Heart left ventricle (tissue), 16 donors: ENCODE data around the gene GDF7. TPM values are rescaled to one million over a fixed set of nuclear protein-coding genes. Genes with fewer than 3 reads are reported as not detected.

Experiments used
- ATAC-seq, 4 donors: fragments of 200-7000 bp; cut with Tn5 transposase; one replicate each; pipeline ENCODE4 v1.9.1; 2020 to 2022; ENCODE audit warnings: moderate library complexity in 4 of 4, mild to moderate bottlenecking in 3 of 4, moderate number of reproducible peaks in 1 of 4
- DNase-seq, 5 donors: peaks; one replicate each; pipeline ENCODE4 v3.0.0-alpha.2; 2020
- H3K27ac ChIP-seq, 12 donors: fragments of 200-600 bp; sonication (generic) in 4 of 12; one replicate each; pipeline versions ENCODE4 v1.5.0 to v1.8.0; 2016 to 2022; ENCODE audit warnings: mild to moderate bottlenecking in 2 of 12
- H3K27me3 ChIP-seq, 9 donors: fragments of 200-600 bp; sonication (generic) in 2 of 9; one replicate each; pipeline versions ENCODE4 v1.5.1 to v1.8.0; 2016 to 2022; ENCODE audit warnings: mild to moderate bottlenecking in 3 of 9
- H3K36me3 ChIP-seq, 9 donors: fragments of 200-600 bp; sonication (generic) in 2 of 9; one replicate each; pipeline versions ENCODE4 v1.5.0 to v1.8.0; 2018 to 2022; ENCODE audit warnings: mild to moderate bottlenecking in 2 of 9
- H3K4me1 ChIP-seq, 12 donors: fragments of 200-600 bp; sonication (generic) in 4 of 12; one replicate each; pipeline versions ENCODE4 v1.5.0 to v1.8.0; 2016 to 2022; ENCODE audit warnings: mild to moderate bottlenecking in 3 of 12
- H3K4me3 ChIP-seq, 12 donors: fragments of 200-600 bp; sonication (generic) in 4 of 12; one replicate each; pipeline versions ENCODE4 v1.5.0 to v1.8.0; 2017 to 2022; ENCODE audit warnings: mild to moderate bottlenecking in 9 of 12, moderate library complexity in 4 of 12
- H3K9me3 ChIP-seq, 12 donors: fragments of 200-600 bp; sonication (generic) in 4 of 12; one replicate each; pipeline versions ENCODE4 v1.5.0 to v1.8.0; 2016 to 2022; ENCODE audit warnings: mild to moderate bottlenecking in 1 of 12
- POLR2A ChIP-seq, 2 donors: fragments of 450-650 bp; IDR thresholded peaks; one replicate each; pipeline ENCODE4 v1.6.1; 2017; ENCODE audit warnings: antibody characterized with exemption in 2 of 2, mild to moderate bottlenecking in 2 of 2, moderate library complexity in 2 of 2
- WGBS, 4 donors: extraction: QIAGEN DNeasy Blood & Tissue Kit in 2 of 4; methylation state at CpG; one replicate each; pipeline versions ENCODE4 v1.1.5 to v1.1.7; 2013 to 2018; 5-methylcytosine and 5-hydroxymethylcytosine counted together
- intact Hi-C, 10 donors: fragments of 100-400 bp; cut with DNase I; formaldehyde crosslinking; loops; one replicate each; pipeline versions ENCODE4 v1.11.1 to v1.14.2; 2022
- polyA plus RNA-seq, 2 donors: library from polyadenylated mRNA; stranded (reverse); fragments of 200-250 nt; gene quantifications; one replicate each; pipeline ENCODE4 v1.2.3, GENCODE V29; 2013
- total RNA-seq, 9 donors: library from RNA; depleted of rRNA in 2 of 9; stranded (reverse); fragments of >200 nt in 2 of 9; fragmentation: NEBNext Ultra II Directional in 3 of 9; extraction: Animal tissue kit (Norgen Biotek cat#: 25700) in 3 of 9; gene quantifications; one replicate each; pipeline versions ENCODE4 v1.1.0 to v1.2.4, GENCODE V29; 2016 to 2023
- TF ChIP-seq, protein P1 (sequence below), 12 donors: fragments of 200-600 bp; sonication (generic) in 4 of 12; IDR thresholded peaks; one replicate each; pipeline versions ENCODE4 v1.5.0 to v1.8.0; 2018 to 2022; ENCODE audit warnings: antibody characterized with exemption in 12 of 12, mild to moderate bottlenecking in 5 of 12
- donor health status: ischemic (EF 13 %, LVEDD 7.1; RV severe dilation, severe dysfunction).
- donor health status: healthy with polysubstance abuse.
- donor health status: DM: no; HTN: yes; CAD: no.
- donor health status: DM: no; HTN: no; CAD: no.
- donor health status: ischemic (EF 25% LVEDD 6.9; RV normal size, moderate dysfunction).
- donor health status: ischemic (EF 25% LVEDD 5.7; RV mildly dilated, moderate dysfunction).
- donor health status: healthy.
- donor health status: DM: yes; HTN: yes; CAD: no.
- donor health status: ischemic (EF 35%, LVEDD 5.7; RV mildly dilated, moderate dysfunction).
- donor health status: nonischemic (EF 11% LVEDD 7.7; RV severe dilation, severe dysfunction).
- donor health status: DM: yes; HTN: yes; CAD: no.
- donor health status: PGD.
- donor health status: ischemic (EF 29% LVEDD 5.4; RV normal size, mild dysfunction).
- donor health status: nonischemic (EF 23%, LVEDD 6.1; RV moderate dilation, normal function).

GDF7 gene
- total and polyA plus RNA-seq, 11 donors: 0.14 to 1.6 (median 0.55) TPM

- ATAC-seq (no peak), DNase-seq (no peak)
- H3K27me3 ChIP-seq: peaks cover 23 to 76% (median 70%) of the 10 kb centered on the region in 9 donors
- TF ChIP-seq, protein P1, sequence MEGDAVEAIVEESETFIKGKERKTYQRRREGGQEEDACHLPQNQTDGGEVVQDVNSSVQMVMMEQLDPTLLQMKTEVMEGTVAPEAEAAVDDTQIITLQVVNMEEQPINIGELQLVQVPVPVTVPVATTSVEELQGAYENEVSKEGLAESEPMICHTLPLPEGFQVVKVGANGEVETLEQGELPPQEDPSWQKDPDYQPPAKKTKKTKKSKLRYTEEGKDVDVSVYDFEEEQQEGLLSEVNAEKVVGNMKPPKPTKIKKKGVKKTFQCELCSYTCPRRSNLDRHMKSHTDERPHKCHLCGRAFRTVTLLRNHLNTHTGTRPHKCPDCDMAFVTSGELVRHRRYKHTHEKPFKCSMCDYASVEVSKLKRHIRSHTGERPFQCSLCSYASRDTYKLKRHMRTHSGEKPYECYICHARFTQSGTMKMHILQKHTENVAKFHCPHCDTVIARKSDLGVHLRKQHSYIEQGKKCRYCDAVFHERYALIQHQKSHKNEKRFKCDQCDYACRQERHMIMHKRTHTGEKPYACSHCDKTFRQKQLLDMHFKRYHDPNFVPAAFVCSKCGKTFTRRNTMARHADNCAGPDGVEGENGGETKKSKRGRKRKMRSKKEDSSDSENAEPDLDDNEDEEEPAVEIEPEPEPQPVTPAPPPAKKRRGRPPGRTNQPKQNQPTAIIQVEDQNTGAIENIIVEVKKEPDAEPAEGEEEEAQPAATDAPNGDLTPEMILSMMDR (IDR thresholded peaks at IDR 0.05): no peak
- TF ChIP-seq POLR2A (IDR thresholded peaks at IDR 0.05): no peak
- no peak overlapping the region for H3K27ac ChIP-seq
- H3K36me3 ChIP-seq: no peaks in the 10 kb centered on the region
- H3K9me3 ChIP-seq: no peaks in the 10 kb centered on the region
- intact Hi-C loops: no loop called here
- 15 to 33% (median 27%) methylated on average over 29 to 60 of the region's 60 CpGs for WGBS, 4 donors
- H3K4me1 ChIP-seq: peaks cover 0 to 48% (median 22%) of the 10 kb centered on the region in 12 donors
- H3K4me3 ChIP-seq: peak overlapping the region in 1 of 12 donors; percentile 10
These were observed 4.2 kb downstream of the GDF7 start for GRCh38 chr2:20671036-20671735.

DNA sequence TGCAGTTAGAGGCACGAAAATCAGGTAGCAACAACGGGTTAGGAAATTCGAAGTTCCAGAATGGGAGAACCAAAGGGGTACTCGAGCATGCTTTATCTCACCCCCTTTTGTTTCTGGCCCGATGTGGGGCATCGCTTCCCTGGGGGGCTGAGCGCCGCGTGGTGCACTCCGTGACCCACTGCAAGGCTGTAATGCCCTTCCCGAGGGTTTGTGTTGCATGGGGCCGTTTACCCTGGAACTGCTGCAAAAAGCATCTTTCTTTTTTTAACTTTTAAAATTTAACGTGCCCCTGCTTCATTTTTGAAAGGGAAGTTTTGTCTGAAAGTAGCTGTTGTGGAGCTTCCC, 4.8 kb downstream of the GDF7 start:
- ATAC-seq (no peak), DNase-seq (no peak)
- Histone ChIP-seq H3K4me3 (no peak overlapping the region), H3K27ac (no peak overlapping the region), H3K27me3 (peaks cover 20 to 71% (median 65%) of the 10 kb centered on the region in 9 donors), H3K9me3 (no peaks in the 10 kb centered on the region), H3K36me3 (no peaks in the 10 kb centered on the region), H3K4me1 (peaks cover 0 to 48% (median 18%) of the 10 kb centered on the region in 12 donors)
- TF ChIP-seq POLR2A (IDR thresholded peaks at IDR 0.05): no peak
- TF ChIP-seq, protein P1 (IDR thresholded peaks at IDR 0.05): no peak
- WGBS, 4 donors: 18 to 25% (median 21%) methylated on average over 13 of the region's 13 CpGs
- intact Hi-C loops: no loop called here

DNA sequence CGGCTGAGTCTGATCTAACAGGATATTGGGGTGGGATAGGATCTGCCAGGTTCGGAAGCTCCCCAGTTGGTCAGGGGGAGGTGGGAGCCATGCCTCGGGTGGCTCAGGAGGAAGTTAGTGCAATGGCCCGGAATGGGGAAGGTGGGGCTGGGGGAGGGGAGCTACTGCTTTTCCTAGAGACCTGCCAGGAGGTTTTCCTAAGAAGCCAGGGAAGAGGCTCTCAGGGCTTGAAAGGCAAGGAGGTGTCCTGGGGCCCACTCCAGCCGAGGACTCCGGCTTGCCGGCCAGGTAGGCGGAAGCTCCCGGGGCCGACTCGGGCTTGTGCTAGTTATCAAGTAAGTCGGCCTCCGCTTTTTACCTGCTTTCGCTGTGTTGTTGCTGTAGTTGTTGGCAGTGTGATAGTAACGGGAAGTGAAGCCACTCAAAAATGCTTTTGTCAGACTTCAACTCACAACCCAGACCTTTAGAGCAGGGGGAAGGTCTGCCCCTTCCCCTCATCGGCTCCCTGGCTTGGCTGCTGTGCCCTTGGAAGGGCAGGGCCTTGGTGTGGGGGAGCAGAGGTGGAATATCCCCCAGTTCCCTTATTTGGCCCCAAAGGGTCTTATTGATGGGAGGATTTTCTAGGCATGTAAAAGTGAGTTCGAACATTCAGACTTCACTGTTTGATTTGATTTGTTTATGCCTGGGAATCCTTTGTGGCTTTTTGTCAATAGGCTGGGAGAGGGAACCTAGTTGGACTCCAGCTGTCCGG, 5.4 kb downstream of the GDF7 start:
- H3K27ac ChIP-seq: no peak overlapping the region
- H3K27me3 ChIP-seq: peaks cover 20 to 69% (median 61%) of the 10 kb centered on the region in 9 donors
- H3K9me3 ChIP-seq: no peaks in the 10 kb centered on the region
- DNase-seq: no peak
- H3K4me1 ChIP-seq: peaks cover 0 to 45% (median 17%) of the 10 kb centered on the region in 12 donors
- intact Hi-C loops: no loop called here
- TF ChIP-seq POLR2A (IDR thresholded peaks at IDR 0.05): no peak
- TF ChIP-seq, protein P1 (IDR thresholded peaks at IDR 0.05): no peak
- no peak for ATAC-seq
- 30 to 41% (median 41%) methylated on average over 18 of the region's 18 CpGs for WGBS, 4 donors
- no peak overlapping the region for H3K4me3 ChIP-seq
- no peaks in the 10 kb centered on the region for H3K36me3 ChIP-seq

DNA sequence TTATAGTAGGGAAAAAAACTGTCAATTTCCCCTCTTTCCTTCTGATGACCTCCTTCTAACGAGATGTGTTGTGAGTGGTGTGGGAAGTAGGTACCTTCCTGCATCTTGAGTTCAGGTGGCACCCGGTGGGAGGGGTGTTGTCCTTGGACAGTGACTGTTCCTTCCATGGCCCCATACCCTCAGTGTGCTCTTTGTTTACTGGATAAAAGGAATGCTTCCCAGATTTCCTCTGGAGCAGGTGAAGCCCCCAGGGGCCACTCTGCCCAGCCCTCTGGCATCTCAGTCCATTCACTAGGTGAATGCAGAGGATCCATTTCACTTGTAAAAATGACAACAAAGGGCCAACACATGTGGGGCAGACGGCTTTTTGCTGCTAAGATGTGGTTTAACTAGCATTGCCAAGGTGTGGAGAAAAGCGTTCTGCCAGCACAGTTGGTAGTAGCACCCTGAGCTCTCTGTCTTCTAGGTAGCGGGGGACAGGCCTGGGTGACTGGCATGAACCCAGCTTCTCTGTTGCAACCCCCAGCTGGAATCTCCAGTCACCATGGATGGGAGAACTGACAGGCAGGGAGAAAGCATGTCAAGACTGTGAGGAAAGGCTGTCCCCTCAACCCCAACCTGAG, 6.9 kb downstream of the GDF7 start:
- intact Hi-C loops: no loop called here
- Histone ChIP-seq H3K27me3 (peaks cover 15 to 55% (median 47%) of the 10 kb centered on the region in 9 donors), H3K36me3 (peaks cover 0 to 2% (median 0%) of the 10 kb centered on the region in 9 donors), H3K4me1 (peaks cover 0 to 40% (median 15%) of the 10 kb centered on the region in 12 donors), H3K27ac (peak overlapping the region in 5 of 12 donors; percentile 50 to 81 (median 62)), H3K9me3 (no peaks in the 10 kb centered on the region), H3K4me3 (no peak overlapping the region)
- 75 to 81% (median 77%) methylated on average over 5 of the region's 5 CpGs for WGBS, 4 donors
- DNase-seq (no peak), ATAC-seq (no peak)
- TF ChIP-seq, protein P1 (IDR thresholded peaks at IDR 0.05): no peak
- TF ChIP-seq POLR2A (IDR thresholded peaks at IDR 0.05): no peak
